SH-SY5Y (cell line): ENCODE data around the gene CHIT1.

ENCODE experiments used
- GATA2 ChIP-seq: IDR thresholded peaks from 2 replicates; pipeline ENCODE4 v1.6.1; 2011; ENCODE audit warnings: mild to moderate bottlenecking, low read depth, low read length
- GATA3 ChIP-seq: IDR thresholded peaks from 2 replicates; pipeline ENCODE4 v1.6.1; 2011; ENCODE audit warnings: low read depth, mild to moderate bottlenecking, low read length, moderate library complexity

The CHIT1 gene

GRCh38 chr1:203227371-203228083 lies 1.9 kb downstream of the CHIT1 start:
- TF ChIP-seq GATA3 = no peak
- TF ChIP-seq GATA2 = no peak

GRCh38 chr1:203225071-203225470 lies 4.4 kb downstream of the CHIT1 start:
- no peak for TF ChIP-seq GATA3
- no peak for TF ChIP-seq GATA2

GRCh38 chr1:203223012-203223775 lies 6.3 kb downstream of the CHIT1 start:
- TF ChIP-seq GATA3 (no peak), GATA2 (no peak)

- no peak for TF ChIP-seq GATA2
- TF ChIP-seq GATA3 = no peak
These were observed 9.5 kb downstream of the CHIT1 start for GRCh38 chr1:203219934-203220333.

GRCh38 chr1:203219171-203219570 lies 10.3 kb downstream of the CHIT1 start:
- no peak for TF ChIP-seq GATA2

- TF ChIP-seq GATA3 (no peak), GATA2 (no peak)
These were observed 11.8 kb downstream of the CHIT1 start for GRCh38 chr1:203217668-203218067.

- TF ChIP-seq GATA3 (no peak), GATA2 (no peak)
These were observed 12.3 kb downstream of the CHIT1 start for GRCh38 chr1:203217139-203217655.

GRCh38 chr1:203216274-203217138 lies 13.0 kb downstream of the CHIT1 start:
- TF ChIP-seq GATA3 = no peak
- TF ChIP-seq GATA2 = no peak

- TF ChIP-seq GATA2 (no peak), GATA3 (no peak)
These were observed 13.9 kb downstream of the CHIT1 start for GRCh38 chr1:203215573-203215972.

GRCh38 chr1:203214871-203215270 lies 14.6 kb downstream of the CHIT1 start:
- TF ChIP-seq GATA3 (no peak), GATA2 (no peak)

- TF ChIP-seq GATA2 = no peak
- no peak for TF ChIP-seq GATA3
These were observed 16.3 kb downstream of the CHIT1 start for GRCh38 chr1:203213126-203213525.

- no peak for TF ChIP-seq GATA2
- no peak for TF ChIP-seq GATA3
These were observed 17.7 kb downstream of the CHIT1 start for GRCh38 chr1:203211812-203212211.

GRCh38 chr1:203210988-203211387 lies 18.5 kb downstream of the CHIT1 start:
- TF ChIP-seq GATA3 = no peak
- TF ChIP-seq GATA2 = no peak

GRCh38 chr1:203210350-203210749 lies 19.1 kb downstream of the CHIT1 start:
- TF ChIP-seq GATA2 (no peak), GATA3 (no peak)

- no peak for TF ChIP-seq GATA3
These were observed 21.3 kb downstream of the CHIT1 start for GRCh38 chr1:203208181-203208580.

- TF ChIP-seq GATA3 = no peak
- no peak for TF ChIP-seq GATA2
These were observed 21.7 kb downstream of the CHIT1 start for GRCh38 chr1:203207751-203208150.
